GM12875 (cell line): ENCODE measurements around the gene CDC42BPB.

Experiments used
- H3K4me3 ChIP-seq: one replicate; pipeline ENCODE4 v1.5.1; 2011; ENCODE audit warnings: low read depth, low read length, control low read depth
- TF ChIP-seq, protein P1 (sequence below): IDR thresholded peaks from 2 replicates; pipeline ENCODE4 v1.5.1; 2011; ENCODE audit warnings: low read depth, mild to moderate bottlenecking, control low read depth, inconsistent platforms, low read length, moderate library complexity, borderline replicate concordance; ENCODE audit not compliant: insufficient read depth

CDC42BPB gene

GRCh38 chr14:102969901-102970300, 87.4 kb downstream of the CDC42BPB start:
- TF ChIP-seq, protein P1, sequence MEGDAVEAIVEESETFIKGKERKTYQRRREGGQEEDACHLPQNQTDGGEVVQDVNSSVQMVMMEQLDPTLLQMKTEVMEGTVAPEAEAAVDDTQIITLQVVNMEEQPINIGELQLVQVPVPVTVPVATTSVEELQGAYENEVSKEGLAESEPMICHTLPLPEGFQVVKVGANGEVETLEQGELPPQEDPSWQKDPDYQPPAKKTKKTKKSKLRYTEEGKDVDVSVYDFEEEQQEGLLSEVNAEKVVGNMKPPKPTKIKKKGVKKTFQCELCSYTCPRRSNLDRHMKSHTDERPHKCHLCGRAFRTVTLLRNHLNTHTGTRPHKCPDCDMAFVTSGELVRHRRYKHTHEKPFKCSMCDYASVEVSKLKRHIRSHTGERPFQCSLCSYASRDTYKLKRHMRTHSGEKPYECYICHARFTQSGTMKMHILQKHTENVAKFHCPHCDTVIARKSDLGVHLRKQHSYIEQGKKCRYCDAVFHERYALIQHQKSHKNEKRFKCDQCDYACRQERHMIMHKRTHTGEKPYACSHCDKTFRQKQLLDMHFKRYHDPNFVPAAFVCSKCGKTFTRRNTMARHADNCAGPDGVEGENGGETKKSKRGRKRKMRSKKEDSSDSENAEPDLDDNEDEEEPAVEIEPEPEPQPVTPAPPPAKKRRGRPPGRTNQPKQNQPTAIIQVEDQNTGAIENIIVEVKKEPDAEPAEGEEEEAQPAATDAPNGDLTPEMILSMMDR: no peak
- H3K4me3 ChIP-seq: no peak overlapping the region

DNA sequence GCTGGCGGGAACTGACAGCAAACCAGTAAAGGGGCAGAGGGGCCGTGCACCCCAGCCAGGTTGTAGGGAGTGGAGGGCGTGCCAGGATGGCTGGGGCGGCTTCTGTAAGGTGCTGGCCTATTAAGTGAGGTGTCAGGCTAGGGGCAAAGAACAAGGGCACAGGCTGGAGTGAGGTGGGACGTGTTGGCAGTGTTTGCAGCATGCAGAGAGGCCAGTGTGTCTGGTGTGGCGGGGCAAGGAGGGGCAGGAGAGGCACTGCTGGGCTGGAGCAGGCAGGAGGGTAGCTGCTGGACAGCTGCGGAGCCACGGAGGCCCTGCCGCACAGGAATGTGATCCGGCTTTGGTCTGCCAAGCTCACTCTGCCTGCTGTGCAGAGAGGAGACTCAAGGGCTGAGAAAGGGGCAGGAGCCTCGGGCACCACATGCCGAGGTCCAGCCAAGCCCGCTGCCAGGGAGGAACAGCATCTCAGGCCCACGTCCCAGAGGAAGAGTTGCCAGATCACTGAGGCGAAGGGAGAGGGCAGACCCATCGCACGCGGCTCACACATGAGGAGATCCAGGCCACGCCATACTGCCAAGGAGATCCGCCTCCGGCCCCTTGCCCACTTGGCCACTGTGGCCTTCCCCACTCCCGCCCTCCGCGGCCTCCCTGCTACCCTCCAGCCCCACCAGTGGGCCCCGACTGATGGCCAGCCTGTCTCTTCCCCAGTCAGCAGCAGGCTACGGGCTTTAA, 88.1 kb downstream of the CDC42BPB start:
- no peak overlapping the region for H3K4me3 ChIP-seq
- TF ChIP-seq, protein P1: no peak

- no peak overlapping the region for H3K4me3 ChIP-seq
Observed at GRCh38 chr14:102968306-102968705, 89.0 kb downstream of the CDC42BPB start.

DNA sequence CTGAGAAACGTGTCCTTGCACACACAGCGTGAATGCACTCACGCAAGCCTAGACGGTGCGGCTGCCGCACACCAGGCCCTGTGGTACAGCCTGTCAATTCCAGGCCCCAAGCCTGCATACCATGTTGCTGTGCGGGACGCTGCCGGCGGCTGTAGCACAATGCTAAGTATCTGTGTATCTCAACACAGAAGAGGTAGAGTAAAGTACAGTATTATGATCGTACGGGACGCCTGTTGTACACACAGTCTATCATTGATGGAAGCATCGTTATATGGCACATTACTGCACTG, 89.9 kb downstream of the CDC42BPB start:
- TF ChIP-seq, protein P1: no peak

More at GRCh38 chr14:102968306-102968705, 89.0 kb downstream of the CDC42BPB start:
- TF ChIP-seq, protein P1: no peak

GRCh38 chr14:102966681-102967505, 90.5 kb downstream of the CDC42BPB start:
- TF ChIP-seq, protein P1: no peak

More for the DNA sequence above, 89.9 kb downstream of the CDC42BPB start:
- no peak overlapping the region for H3K4me3 ChIP-seq

GRCh38 chr14:102965971-102966655, 91.2 kb downstream of the CDC42BPB start:
- H3K4me3 ChIP-seq: no peak overlapping the region
- TF ChIP-seq, protein P1: no peak

More at GRCh38 chr14:102966681-102967505, 90.5 kb downstream of the CDC42BPB start:
- no peak overlapping the region for H3K4me3 ChIP-seq
